Neural crest cell (in vitro differentiated cells): ENCODE measurements around the gene ZCCHC3. TPM values are rescaled to one million over a fixed set of nuclear protein-coding genes. Genes with fewer than 3 reads are reported as not detected.

Source experiments
- DNase-seq: peaks from one replicate; pipeline ENCODE4 v3.0.0; 2021; ENCODE audit warnings: low read depth, mixed read lengths, low spot score
- H3K27ac Mint-ChIP-seq: one replicate; pipeline ENCODE4 v1.8.0; 2021; ENCODE audit warnings: mild to moderate bottlenecking, mixed read lengths; ENCODE audit not compliant: unreplicated experiment
- H3K27me3 Mint-ChIP-seq: 2 replicates; pipeline ENCODE4 v1.8.0; 2021; ENCODE audit warnings: low read depth, mild to moderate bottlenecking, mixed read lengths
- H3K36me3 Mint-ChIP-seq: 2 replicates; pipeline ENCODE4 v1.8.0; 2021; ENCODE audit warnings: low read depth, mild to moderate bottlenecking, mixed read lengths
- H3K4me1 Mint-ChIP-seq: 2 replicates; pipeline ENCODE4 v1.8.0; 2021; ENCODE audit warnings: mixed read lengths
- H3K4me3 Mint-ChIP-seq: one replicate; pipeline ENCODE4 v1.8.0; 2021; ENCODE audit warnings: mild to moderate bottlenecking, mixed read lengths
- H3K9me3 Mint-ChIP-seq: 2 replicates; pipeline ENCODE4 v1.8.0; 2021; ENCODE audit warnings: mixed read lengths
- total RNA-seq: library from RNA; stranded (reverse); gene quantifications from 2 replicates; pipeline ENCODE4 v1.2.1, GENCODE V29; 2021
- TF ChIP-seq, protein P1 (sequence below): fragments of 200-600 bp; sonication (generic); conservative IDR thresholded peaks from 2 replicates; pipeline ENCODE4 v1.5.0; 2021; ENCODE audit warnings: antibody characterized with exemption, mild to moderate bottlenecking

ZCCHC3 gene
- total RNA-seq, 1 donor from 2014 or later: 59.2 TPM

DNA sequence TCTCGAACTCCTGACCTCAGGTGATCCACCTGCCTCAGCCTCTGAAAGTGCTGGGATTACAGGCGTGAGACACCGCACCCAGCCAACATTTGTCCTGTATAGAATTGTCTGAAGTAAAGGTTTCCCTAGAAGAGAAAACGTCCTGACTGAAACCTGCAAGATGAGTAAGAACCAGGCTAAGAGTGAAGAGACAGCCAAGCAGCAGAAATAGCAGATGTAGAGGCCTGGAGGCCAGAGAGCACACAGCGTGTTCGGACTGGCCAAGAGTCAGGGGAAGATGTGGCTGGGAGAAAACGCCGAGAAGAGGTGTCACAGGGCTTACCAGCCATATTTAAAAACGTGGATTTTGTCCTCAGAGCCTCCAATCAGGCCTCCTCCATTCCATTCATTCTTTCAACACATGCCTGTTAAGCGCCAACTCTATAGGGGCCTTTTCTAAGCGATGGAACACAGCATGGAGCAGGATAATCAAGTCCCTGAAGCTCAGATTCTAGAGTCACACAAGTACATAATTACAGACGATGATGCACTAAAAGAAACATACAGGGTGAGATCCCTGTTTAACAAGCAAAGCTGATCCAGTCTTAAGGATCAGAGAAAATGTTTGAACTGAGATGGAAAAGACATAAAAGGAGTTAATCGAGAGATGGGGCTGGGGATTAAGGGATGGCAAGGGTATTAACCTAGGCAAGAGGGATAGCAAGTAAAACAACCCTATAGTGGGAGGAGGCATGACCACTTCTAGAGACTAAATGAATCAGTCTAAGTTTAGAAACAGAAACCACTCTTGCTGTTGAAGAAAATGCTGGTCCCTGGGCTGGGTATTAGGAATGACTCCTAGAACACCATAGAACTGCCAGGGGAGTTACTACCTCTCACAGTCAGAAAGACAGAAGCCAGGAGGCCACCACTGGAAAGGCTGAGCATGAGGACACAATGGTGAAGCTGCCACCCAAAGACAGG, 4.8 kb downstream of the ZCCHC3 start:
- Mint-ChIP-seq H3K4me1 (peaks cover 45% of the 10 kb centered on the region), H3K9me3 (no peaks in the 10 kb centered on the region), H3K27me3 (no peaks in the 10 kb centered on the region), H3K27ac (no peak overlapping the region), H3K4me3 (peak overlapping the region; percentile 10), H3K36me3 (peaks cover 17% of the 10 kb centered on the region)
- no peak for DNase-seq
- TF ChIP-seq, protein P1, sequence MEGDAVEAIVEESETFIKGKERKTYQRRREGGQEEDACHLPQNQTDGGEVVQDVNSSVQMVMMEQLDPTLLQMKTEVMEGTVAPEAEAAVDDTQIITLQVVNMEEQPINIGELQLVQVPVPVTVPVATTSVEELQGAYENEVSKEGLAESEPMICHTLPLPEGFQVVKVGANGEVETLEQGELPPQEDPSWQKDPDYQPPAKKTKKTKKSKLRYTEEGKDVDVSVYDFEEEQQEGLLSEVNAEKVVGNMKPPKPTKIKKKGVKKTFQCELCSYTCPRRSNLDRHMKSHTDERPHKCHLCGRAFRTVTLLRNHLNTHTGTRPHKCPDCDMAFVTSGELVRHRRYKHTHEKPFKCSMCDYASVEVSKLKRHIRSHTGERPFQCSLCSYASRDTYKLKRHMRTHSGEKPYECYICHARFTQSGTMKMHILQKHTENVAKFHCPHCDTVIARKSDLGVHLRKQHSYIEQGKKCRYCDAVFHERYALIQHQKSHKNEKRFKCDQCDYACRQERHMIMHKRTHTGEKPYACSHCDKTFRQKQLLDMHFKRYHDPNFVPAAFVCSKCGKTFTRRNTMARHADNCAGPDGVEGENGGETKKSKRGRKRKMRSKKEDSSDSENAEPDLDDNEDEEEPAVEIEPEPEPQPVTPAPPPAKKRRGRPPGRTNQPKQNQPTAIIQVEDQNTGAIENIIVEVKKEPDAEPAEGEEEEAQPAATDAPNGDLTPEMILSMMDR: no peak

DNA sequence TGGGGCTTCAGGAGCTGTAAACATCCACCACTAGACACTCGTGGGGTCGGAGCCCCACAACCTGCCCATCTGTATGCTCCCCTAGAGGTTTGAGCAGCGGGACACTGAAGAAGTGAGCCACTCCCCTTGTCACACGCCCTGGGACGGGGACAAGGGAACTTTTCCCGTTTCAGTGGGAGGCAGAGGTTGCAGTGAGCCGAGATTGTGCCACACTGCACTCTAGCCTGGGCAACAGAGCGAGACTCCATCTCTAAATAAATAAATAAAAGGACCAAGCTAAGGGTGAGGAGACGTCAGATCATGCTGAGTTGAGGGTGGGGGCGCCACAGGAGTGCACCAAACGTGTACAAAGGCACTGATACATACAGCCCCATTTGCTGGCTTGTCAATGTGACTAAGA, 8.4 kb downstream of the ZCCHC3 start:
- no peak for DNase-seq
- Mint-ChIP-seq H3K36me3 (peaks cover 7% of the 10 kb centered on the region), H3K27me3 (no peaks in the 10 kb centered on the region), H3K4me1 (peaks cover 48% of the 10 kb centered on the region), H3K4me3 (peak overlapping the region; percentile 39), H3K9me3 (no peaks in the 10 kb centered on the region), H3K27ac (peak overlapping the region; percentile 39)
- TF ChIP-seq, protein P1: no peak

DNA sequence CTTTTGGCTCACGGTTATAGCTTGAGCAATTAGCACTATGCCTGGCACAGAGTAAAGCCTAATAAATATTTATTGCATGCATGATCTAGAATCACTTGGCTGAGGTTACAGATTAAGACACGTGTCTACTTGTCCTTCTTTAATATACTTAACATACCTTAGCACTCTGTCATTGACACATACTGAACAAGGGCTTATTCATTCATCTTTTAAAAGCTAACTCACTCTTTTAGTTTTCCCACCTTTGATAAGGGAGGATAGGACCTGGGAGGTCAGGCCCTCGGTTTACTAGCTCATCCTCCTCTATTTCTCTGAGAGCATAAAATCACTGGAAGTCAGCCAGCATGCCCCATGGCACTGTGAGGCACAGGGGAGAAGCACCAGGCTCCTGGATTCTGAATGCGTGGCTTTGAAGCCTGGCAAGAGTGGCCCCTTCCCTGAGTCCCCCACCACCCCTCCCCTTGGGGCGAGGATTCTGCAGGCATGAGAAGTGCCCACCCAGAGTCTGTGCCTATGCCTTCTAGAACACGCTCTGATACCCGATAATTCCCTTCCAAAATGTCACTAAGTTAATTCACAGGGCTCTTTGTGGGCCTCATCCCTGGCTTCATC, 11.2 kb downstream of the ZCCHC3 start:
- DNase-seq: no peak
- H3K27me3 Mint-ChIP-seq: no peaks in the 10 kb centered on the region
- H3K9me3 Mint-ChIP-seq: no peaks in the 10 kb centered on the region
- peaks cover 2% of the 10 kb centered on the region for H3K36me3 Mint-ChIP-seq
- peak overlapping the region; percentile 88 for H3K4me3 Mint-ChIP-seq
- H3K27ac Mint-ChIP-seq: peak overlapping the region; percentile 89
- TF ChIP-seq, protein P1: no peak
- H3K4me1 Mint-ChIP-seq: peaks cover 44% of the 10 kb centered on the region

DNA sequence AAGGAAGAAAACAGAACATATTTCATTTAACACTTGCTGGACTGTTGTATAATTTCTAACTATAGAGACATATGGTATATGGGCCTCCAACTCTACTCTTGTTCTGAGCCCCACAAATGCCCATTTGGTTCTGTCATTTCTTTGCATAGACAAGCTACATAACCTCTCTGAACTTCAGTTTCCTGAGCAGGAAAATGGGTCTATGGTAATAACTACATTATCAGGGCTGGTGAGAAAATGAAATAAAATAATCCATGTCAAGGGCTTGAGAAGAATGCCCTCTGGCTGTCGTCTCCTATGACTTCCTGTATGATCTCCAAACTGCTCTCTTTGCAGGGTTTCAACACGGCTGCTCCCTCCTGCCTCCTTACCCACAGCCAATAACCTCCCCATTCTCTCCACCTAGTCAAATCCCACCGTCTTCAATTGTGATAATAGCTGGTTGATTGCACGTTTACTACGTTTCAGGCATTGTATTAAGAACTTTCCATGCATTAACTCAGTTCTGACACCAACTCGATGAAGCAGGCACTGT, 12.0 kb downstream of the ZCCHC3 start:
- peak overlapping the region; percentile 88 for H3K4me3 Mint-ChIP-seq
- no peaks in the 10 kb centered on the region for H3K27me3 Mint-ChIP-seq
- TF ChIP-seq, protein P1: no peak
- H3K36me3 Mint-ChIP-seq: no peaks in the 10 kb centered on the region
- no peaks in the 10 kb centered on the region for H3K9me3 Mint-ChIP-seq
- H3K4me1 Mint-ChIP-seq: peaks cover 40% of the 10 kb centered on the region
- no peak for DNase-seq
- H3K27ac Mint-ChIP-seq: peak overlapping the region; percentile 100

DNA sequence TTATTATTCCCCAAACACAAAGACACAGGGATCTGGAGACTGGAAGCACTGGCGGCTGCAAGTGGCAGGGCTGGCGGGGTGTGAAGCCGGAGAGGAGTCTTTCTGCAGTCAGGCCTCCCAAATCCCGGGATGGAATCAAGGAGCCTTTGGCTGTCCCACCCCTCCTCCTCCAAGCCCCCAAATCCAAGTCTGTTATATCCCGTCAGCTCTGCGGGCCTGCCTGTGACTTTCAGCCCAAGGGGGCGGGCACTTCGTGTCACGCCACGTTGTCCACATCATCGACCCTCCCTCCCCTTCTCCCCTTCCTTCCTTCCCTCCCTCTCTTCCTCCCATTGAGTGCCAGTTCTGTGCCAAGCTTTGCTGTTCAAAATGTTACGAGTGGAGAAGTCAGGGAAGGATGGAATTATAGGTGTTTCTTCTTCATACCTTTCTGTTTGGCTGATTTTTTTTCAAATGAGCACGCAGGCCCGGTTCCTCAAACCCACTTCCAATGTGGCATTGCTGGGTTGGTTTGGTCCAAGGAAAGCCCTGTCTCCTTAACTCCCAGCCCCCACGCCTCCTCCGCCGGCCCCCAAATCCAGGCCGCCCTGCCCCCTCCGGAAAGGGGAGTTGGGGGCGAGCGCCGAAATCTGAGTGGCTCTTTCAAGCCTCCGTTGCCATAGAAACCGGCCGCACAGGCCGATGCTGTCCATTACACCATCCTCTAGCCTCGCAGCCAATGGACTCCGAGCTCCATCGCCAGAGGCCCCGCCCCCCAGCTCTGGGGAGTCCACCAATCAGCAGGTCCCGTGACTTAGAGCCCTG, 12.7 kb downstream of the ZCCHC3 start:
- Mint-ChIP-seq H3K9me3 (no peaks in the 10 kb centered on the region), H3K36me3 (no peaks in the 10 kb centered on the region), H3K27ac (peak overlapping the region; percentile 100), H3K4me3 (peak overlapping the region; percentile 88), H3K4me1 (peaks cover 40% of the 10 kb centered on the region), H3K27me3 (no peaks in the 10 kb centered on the region)
- TF ChIP-seq, protein P1: no peak
- peak; percentile 98 for DNase-seq
